ENCODE data around the gene CAMTA1. TPM values are rescaled to one million over a fixed set of nuclear protein-coding genes. Genes with fewer than 3 reads are reported as not detected.

The CAMTA1 gene
- total RNA-seq, 1 donor from 2014 or later = 63.8 TPM

- H3K4me1 Mint-ChIP-seq (ENCODE audit: low read depth) = no peaks in the 10 kb centered on the region
- no peaks in the 10 kb centered on the region for H3K27me3 Mint-ChIP-seq (ENCODE audit: low read depth)
- H3K4me3 Mint-ChIP-seq (ENCODE audit: unreplicated experiment) = no peak overlapping the region
- no peak for TF ChIP-seq CTCF (IDR thresholded peaks at IDR 0.05)
- no peak overlapping the region for H3K27ac Mint-ChIP-seq (ENCODE audit: unreplicated experiment)
- no peaks in the 10 kb centered on the region for H3K36me3 Mint-ChIP-seq (ENCODE audit: low read depth)
- no peaks in the 10 kb centered on the region for H3K9me3 Mint-ChIP-seq (ENCODE audit: low read depth)
- no peak for DNase-seq (ENCODE audit: low spot score)
These were observed 654.9 kb downstream of the CAMTA1 start for GRCh38 chr1:7440154-7440553.

- no peaks in the 10 kb centered on the region for H3K4me1 Mint-ChIP-seq (ENCODE audit: low read depth)
- DNase-seq (ENCODE audit: low spot score) = no peak
- TF ChIP-seq CTCF (IDR thresholded peaks at IDR 0.05) = no peak
- H3K4me3 Mint-ChIP-seq (ENCODE audit: unreplicated experiment) = no peak overlapping the region
- H3K9me3 Mint-ChIP-seq (ENCODE audit: low read depth) = no peaks in the 10 kb centered on the region
- H3K36me3 Mint-ChIP-seq (ENCODE audit: low read depth) = no peaks in the 10 kb centered on the region
- H3K27me3 Mint-ChIP-seq (ENCODE audit: low read depth) = no peaks in the 10 kb centered on the region
- no peak overlapping the region for H3K27ac Mint-ChIP-seq (ENCODE audit: unreplicated experiment)
These were observed 656.0 kb downstream of the CAMTA1 start for GRCh38 chr1:7441143-7441841.

GRCh38 chr1:7442036-7442435, 656.8 kb downstream of the CAMTA1 start:
- no peak for DNase-seq (ENCODE audit: low spot score)
- Mint-ChIP-seq H3K9me3 (ENCODE audit: low read depth) (no peaks in the 10 kb centered on the region), H3K4me3 (ENCODE audit: unreplicated experiment) (no peak overlapping the region), H3K36me3 (ENCODE audit: low read depth) (no peaks in the 10 kb centered on the region), H3K27ac (ENCODE audit: unreplicated experiment) (no peak overlapping the region), H3K27me3 (ENCODE audit: low read depth) (no peaks in the 10 kb centered on the region), H3K4me1 (ENCODE audit: low read depth) (no peaks in the 10 kb centered on the region)
- TF ChIP-seq CTCF (IDR thresholded peaks at IDR 0.05) = no peak

GRCh38 chr1:7442918-7443317, 657.7 kb downstream of the CAMTA1 start:
- Mint-ChIP-seq H3K4me1 (ENCODE audit: low read depth) (no peaks in the 10 kb centered on the region), H3K9me3 (ENCODE audit: low read depth) (no peaks in the 10 kb centered on the region), H3K4me3 (ENCODE audit: unreplicated experiment) (no peak overlapping the region), H3K27me3 (ENCODE audit: low read depth) (no peaks in the 10 kb centered on the region), H3K27ac (ENCODE audit: unreplicated experiment) (no peak overlapping the region), H3K36me3 (ENCODE audit: low read depth) (no peaks in the 10 kb centered on the region)
- DNase-seq (ENCODE audit: low spot score) = no peak
- TF ChIP-seq CTCF (IDR thresholded peaks at IDR 0.05) = no peak

- H3K4me1 Mint-ChIP-seq (ENCODE audit: low read depth) = no peaks in the 10 kb centered on the region
- H3K9me3 Mint-ChIP-seq (ENCODE audit: low read depth) = no peaks in the 10 kb centered on the region
- no peak for TF ChIP-seq CTCF (IDR thresholded peaks at IDR 0.05)
- H3K27me3 Mint-ChIP-seq (ENCODE audit: low read depth) = no peaks in the 10 kb centered on the region
- H3K27ac Mint-ChIP-seq (ENCODE audit: unreplicated experiment) = no peak overlapping the region
- no peaks in the 10 kb centered on the region for H3K36me3 Mint-ChIP-seq (ENCODE audit: low read depth)
- no peak for DNase-seq (ENCODE audit: low spot score)
- no peak overlapping the region for H3K4me3 Mint-ChIP-seq (ENCODE audit: unreplicated experiment)
These were observed 659.1 kb downstream of the CAMTA1 start for GRCh38 chr1:7444363-7444762.
